ENCODE results near the gene NRG3.

NRG3 gene

DNA sequence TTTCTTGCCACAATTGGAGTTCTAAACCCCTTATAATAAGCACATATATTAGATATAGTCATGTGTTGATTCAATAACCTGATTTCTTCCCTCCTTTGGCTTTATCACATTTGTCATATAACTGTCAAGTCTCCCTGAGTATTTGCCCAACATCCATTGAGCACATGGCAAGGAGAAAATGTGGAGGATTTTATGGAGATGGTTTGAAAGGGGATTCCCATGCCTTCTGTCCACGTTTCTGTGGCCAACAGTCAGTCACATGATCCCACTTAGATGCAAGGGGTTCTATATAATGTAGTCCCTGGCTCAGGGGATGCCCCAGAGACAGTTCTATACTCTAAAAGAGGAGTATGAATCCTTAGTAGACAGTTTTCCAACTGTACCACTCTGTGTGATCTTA is 577.7 kb downstream of the NRG3 start:
- H3K4me1 ChIP-seq (ENCODE audit: insufficient read depth, insufficient read length) = no peaks in the 10 kb centered on the region
- no peaks in the 10 kb centered on the region for H3K9me3 ChIP-seq (ENCODE audit: insufficient read depth, low read length)
- H3K4me3 ChIP-seq (ENCODE audit: insufficient read length, low read depth) = no peak overlapping the region
- no peak for DNase-seq (ENCODE audit: low read depth, low spot score)
- H3K27me3 ChIP-seq (ENCODE audit: insufficient read depth, insufficient read length) = no peaks in the 10 kb centered on the region
- TF ChIP-seq YY1 (IDR thresholded peaks at IDR 0.05; ENCODE audit: insufficient read depth, insufficient read length) (no peak), ZNF274 (IDR thresholded peaks at IDR 0.05; ENCODE audit: low read depth, low read length) (no peak)
- H3K36me3 ChIP-seq (ENCODE audit: insufficient read depth, insufficient read length, low read length) = no peaks in the 10 kb centered on the region
- H3K9ac ChIP-seq (ENCODE audit: insufficient read length, low read depth) = no peak overlapping the region

DNA sequence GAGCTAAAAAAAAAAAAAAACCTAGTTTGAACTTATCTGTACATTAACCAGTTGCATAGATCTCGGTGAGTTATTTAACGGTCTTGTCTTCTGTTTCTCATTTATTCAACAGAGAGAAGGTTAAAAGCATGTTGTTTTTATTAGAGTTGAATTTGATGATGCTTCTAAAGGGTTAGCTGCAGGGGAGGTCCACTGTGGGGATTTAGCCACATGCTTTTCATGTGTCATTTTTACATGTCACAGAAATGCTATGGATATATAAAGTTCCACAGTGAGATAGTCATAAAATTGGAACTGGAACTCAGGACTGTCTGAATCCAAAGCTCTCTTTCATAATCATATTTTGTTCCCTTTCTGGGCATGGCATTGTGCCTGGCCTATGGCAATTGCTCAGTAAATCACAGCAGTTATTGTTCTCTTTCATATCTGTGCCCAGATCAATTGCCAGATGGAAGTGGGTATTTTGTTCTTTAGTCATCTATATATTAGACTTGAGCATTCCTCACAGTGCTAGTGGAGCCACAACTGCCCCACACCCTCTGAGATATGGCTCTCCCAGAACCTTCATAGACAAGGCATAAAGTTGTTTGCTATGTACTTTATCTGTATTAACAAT is 578.8 kb downstream of the NRG3 start:
- no peak overlapping the region for H3K4me3 ChIP-seq (ENCODE audit: insufficient read length, low read depth)
- H3K9me3 ChIP-seq (ENCODE audit: insufficient read depth, low read length) = no peaks in the 10 kb centered on the region
- H3K4me1 ChIP-seq (ENCODE audit: insufficient read depth, insufficient read length) = no peaks in the 10 kb centered on the region
- no peaks in the 10 kb centered on the region for H3K27me3 ChIP-seq (ENCODE audit: insufficient read depth, insufficient read length)
- no peak overlapping the region for H3K9ac ChIP-seq (ENCODE audit: insufficient read length, low read depth)
- DNase-seq (ENCODE audit: low read depth, low spot score) = no peak
- TF ChIP-seq SUZ12 (IDR thresholded peaks at IDR 0.05; ENCODE audit: extremely low read depth, insufficient read depth, insufficient read length) (no peak), YY1 (IDR thresholded peaks at IDR 0.05; ENCODE audit: insufficient read depth, insufficient read length) (no peak), ZNF274 (IDR thresholded peaks at IDR 0.05; ENCODE audit: low read depth, low read length) (no peak)
- H3K36me3 ChIP-seq (ENCODE audit: insufficient read depth, insufficient read length, low read length) = no peaks in the 10 kb centered on the region

DNA sequence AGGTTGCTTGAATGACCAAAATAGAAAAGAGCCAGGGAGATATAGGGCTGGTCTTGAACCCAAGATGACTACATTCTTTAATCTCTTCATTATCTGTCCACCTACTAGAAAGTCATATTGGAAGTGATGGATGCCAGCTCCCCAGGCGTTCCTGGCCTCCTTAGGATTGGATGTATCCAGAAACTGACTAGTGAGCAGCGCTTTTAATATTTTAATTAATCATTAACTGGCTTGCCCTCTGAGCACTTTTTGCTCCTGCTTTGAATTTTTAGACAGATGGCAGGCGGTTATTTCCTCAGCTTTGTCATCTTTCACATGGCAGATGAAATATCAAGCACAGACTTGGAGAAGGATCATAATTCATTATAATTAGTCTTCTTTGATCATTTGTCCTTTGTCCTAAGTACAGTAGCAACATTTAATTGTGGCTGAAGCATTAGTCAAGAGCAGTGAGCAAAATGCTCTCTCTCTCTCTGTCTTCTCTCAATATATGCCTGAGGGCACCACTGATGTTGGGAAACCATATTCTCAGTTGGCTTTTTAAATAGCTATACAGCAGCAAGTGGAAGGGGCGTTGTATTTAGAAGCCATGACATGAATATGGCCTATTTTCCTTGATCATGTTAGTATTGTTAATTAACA is 588.0 kb downstream of the NRG3 start:
- Histone ChIP-seq H3K9me3 (ENCODE audit: insufficient read depth, low read length) (no peaks in the 10 kb centered on the region), H3K4me3 (ENCODE audit: insufficient read length, low read depth) (no peak overlapping the region), H3K27me3 (ENCODE audit: insufficient read depth, insufficient read length) (no peaks in the 10 kb centered on the region), H3K36me3 (ENCODE audit: insufficient read depth, insufficient read length, low read length) (no peaks in the 10 kb centered on the region), H3K9ac (ENCODE audit: insufficient read length, low read depth) (no peak overlapping the region), H3K4me1 (ENCODE audit: insufficient read depth, insufficient read length) (no peaks in the 10 kb centered on the region)
- no peak for DNase-seq (ENCODE audit: low read depth, low spot score)
- no peak for TF ChIP-seq ZNF274 (IDR thresholded peaks at IDR 0.05; ENCODE audit: low read depth, low read length)
- TF ChIP-seq YY1 (IDR thresholded peaks at IDR 0.05; ENCODE audit: insufficient read depth, insufficient read length) = no peak
- TF ChIP-seq SUZ12 (IDR thresholded peaks at IDR 0.05; ENCODE audit: extremely low read depth, insufficient read depth, insufficient read length) = no peak

DNA sequence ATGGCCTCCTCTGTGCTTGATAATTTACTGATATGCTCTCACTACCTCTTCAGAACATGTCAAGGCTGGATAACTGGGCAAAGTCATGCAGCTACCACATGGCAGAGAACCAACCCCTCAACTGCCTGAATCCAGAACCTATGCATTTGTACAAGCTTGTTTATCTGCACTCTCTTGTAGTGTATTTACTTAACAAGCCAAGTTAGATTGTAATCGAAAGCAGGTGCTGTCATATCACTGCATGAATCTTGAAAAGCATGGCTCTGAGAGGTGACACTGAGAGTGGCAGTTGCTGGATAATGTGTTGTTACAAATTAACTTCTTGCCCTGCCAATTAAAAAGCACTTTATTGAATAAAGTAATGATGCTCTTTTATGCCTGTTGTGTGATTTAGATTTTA is 588.6 kb downstream of the NRG3 start:
- TF ChIP-seq ZNF274 (IDR thresholded peaks at IDR 0.05; ENCODE audit: low read depth, low read length) (no peak), SUZ12 (IDR thresholded peaks at IDR 0.05; ENCODE audit: extremely low read depth, insufficient read depth, insufficient read length) (no peak), YY1 (IDR thresholded peaks at IDR 0.05; ENCODE audit: insufficient read depth, insufficient read length) (no peak)
- Histone ChIP-seq H3K4me3 (ENCODE audit: insufficient read length, low read depth) (no peak overlapping the region), H3K36me3 (ENCODE audit: insufficient read depth, insufficient read length, low read length) (no peaks in the 10 kb centered on the region), H3K9me3 (ENCODE audit: insufficient read depth, low read length) (no peaks in the 10 kb centered on the region), H3K9ac (ENCODE audit: insufficient read length, low read depth) (no peak overlapping the region), H3K27me3 (ENCODE audit: insufficient read depth, insufficient read length) (no peaks in the 10 kb centered on the region), H3K4me1 (ENCODE audit: insufficient read depth, insufficient read length) (no peaks in the 10 kb centered on the region)
- no peak for DNase-seq (ENCODE audit: low read depth, low spot score)

DNA sequence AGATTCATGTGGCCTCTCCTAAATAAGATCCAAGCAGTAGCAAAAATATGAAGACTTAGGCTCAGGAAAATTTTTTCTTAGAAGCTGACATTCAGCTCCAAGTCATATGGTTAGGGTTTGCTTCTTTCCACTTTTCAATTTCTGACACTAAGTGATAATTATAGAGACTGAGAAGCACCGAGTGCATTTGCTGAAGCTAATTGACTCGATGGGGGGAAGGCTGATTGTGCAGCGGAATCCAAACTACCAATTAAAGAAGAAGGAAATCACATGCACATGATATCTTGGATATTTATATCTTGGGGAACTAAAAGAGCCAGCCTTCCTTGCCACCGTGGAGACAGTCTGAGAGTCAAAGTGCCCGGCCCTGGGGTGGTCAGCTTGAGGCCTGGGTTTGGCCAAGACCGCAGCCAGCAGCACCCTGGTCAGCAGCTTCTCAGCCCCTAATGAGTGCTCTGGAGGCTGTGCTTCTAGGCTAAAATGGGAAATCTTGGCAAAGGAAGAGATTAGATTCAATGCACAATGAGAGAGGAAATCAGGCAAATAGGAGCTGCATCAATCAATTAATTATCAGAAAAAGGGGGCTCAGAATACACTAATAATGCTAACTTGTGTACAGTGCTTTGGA is 589.3 kb downstream of the NRG3 start:
- Histone ChIP-seq H3K4me1 (ENCODE audit: insufficient read depth, insufficient read length) (no peaks in the 10 kb centered on the region), H3K36me3 (ENCODE audit: insufficient read depth, insufficient read length, low read length) (no peaks in the 10 kb centered on the region), H3K9me3 (ENCODE audit: insufficient read depth, low read length) (no peaks in the 10 kb centered on the region), H3K9ac (ENCODE audit: insufficient read length, low read depth) (no peak overlapping the region), H3K27me3 (ENCODE audit: insufficient read depth, insufficient read length) (no peaks in the 10 kb centered on the region), H3K4me3 (ENCODE audit: insufficient read length, low read depth) (no peak overlapping the region)
- no peak for DNase-seq (ENCODE audit: low read depth, low spot score)
- TF ChIP-seq SUZ12 (IDR thresholded peaks at IDR 0.05; ENCODE audit: extremely low read depth, insufficient read depth, insufficient read length) = no peak
- no peak for TF ChIP-seq YY1 (IDR thresholded peaks at IDR 0.05; ENCODE audit: insufficient read depth, insufficient read length)
- TF ChIP-seq ZNF274 (IDR thresholded peaks at IDR 0.05; ENCODE audit: low read depth, low read length) = no peak

DNA sequence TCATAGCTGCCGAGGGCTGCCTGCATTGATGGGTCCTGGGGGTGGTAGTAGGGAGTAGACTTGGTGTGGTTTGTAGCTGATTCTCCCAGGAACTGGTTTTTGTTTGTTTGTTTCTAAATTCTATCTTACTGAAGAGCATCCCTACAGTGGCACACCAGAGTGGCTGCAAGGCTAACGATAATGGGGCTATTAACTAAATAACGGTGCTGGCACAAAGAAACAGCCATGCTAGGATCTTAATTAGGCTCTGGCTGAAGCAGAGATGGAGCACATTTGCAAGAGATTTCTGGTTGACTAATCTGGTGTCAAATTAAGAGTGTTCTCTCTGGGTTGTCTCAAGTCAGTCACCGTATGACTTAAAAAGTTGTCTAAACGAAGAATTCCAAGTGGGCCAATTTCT is 590.0 kb downstream of the NRG3 start:
- H3K4me1 ChIP-seq (ENCODE audit: insufficient read depth, insufficient read length) = no peaks in the 10 kb centered on the region
- H3K4me3 ChIP-seq (ENCODE audit: insufficient read length, low read depth) = no peak overlapping the region
- TF ChIP-seq YY1 (IDR thresholded peaks at IDR 0.05; ENCODE audit: insufficient read depth, insufficient read length) (no peak), ZNF274 (IDR thresholded peaks at IDR 0.05; ENCODE audit: low read depth, low read length) (no peak), SUZ12 (IDR thresholded peaks at IDR 0.05; ENCODE audit: extremely low read depth, insufficient read depth, insufficient read length) (no peak)
- H3K9ac ChIP-seq (ENCODE audit: insufficient read length, low read depth) = no peak overlapping the region
- H3K27me3 ChIP-seq (ENCODE audit: insufficient read depth, insufficient read length) = no peaks in the 10 kb centered on the region
- no peaks in the 10 kb centered on the region for H3K36me3 ChIP-seq (ENCODE audit: insufficient read depth, insufficient read length, low read length)
- no peaks in the 10 kb centered on the region for H3K9me3 ChIP-seq (ENCODE audit: insufficient read depth, low read length)
- no peak for DNase-seq (ENCODE audit: low read depth, low spot score)

GRCh38 chr10:82468453-82468852 is 593.5 kb downstream of the NRG3 start:
- H3K9me3 ChIP-seq (ENCODE audit: insufficient read depth, low read length) = no peaks in the 10 kb centered on the region
- H3K36me3 ChIP-seq (ENCODE audit: insufficient read depth, insufficient read length, low read length) = no peaks in the 10 kb centered on the region
- no peak for TF ChIP-seq ZNF274 (IDR thresholded peaks at IDR 0.05; ENCODE audit: low read depth, low read length)
- TF ChIP-seq SUZ12 (IDR thresholded peaks at IDR 0.05; ENCODE audit: extremely low read depth, insufficient read depth, insufficient read length) = no peak
- no peak for TF ChIP-seq YY1 (IDR thresholded peaks at IDR 0.05; ENCODE audit: insufficient read depth, insufficient read length)
- no peak for DNase-seq (ENCODE audit: low read depth, low spot score)
- no peak overlapping the region for H3K4me3 ChIP-seq (ENCODE audit: insufficient read length, low read depth)
- no peaks in the 10 kb centered on the region for H3K4me1 ChIP-seq (ENCODE audit: insufficient read depth, insufficient read length)
- H3K27me3 ChIP-seq (ENCODE audit: insufficient read depth, insufficient read length) = no peaks in the 10 kb centered on the region
- H3K9ac ChIP-seq (ENCODE audit: insufficient read length, low read depth) = no peak overlapping the region

All from NT2/D1 (cell line).